Esophagus muscularis mucosa (tissue), 4 donors: ENCODE measurements around the gene GOLGA1. TPM values are rescaled to one million over a fixed set of nuclear protein-coding genes. Genes with fewer than 3 reads are reported as not detected.

ENCODE experiments used
- DNase-seq: peaks from one replicate; pipeline ENCODE4 v3.0.0-alpha.2; 2017; ENCODE audit errors: extremely low spot score
- H3K27ac ChIP-seq, 4 donors: fragments of 200-600 bp; sonication (generic); replicated peaks in 1 of 4; 1 replicate in 3 of 4; 2 replicates in 1 of 4; pipeline ENCODE4 v1.5.1; 2016 to 2019; ENCODE audit warnings: mild to moderate bottlenecking in 1 of 4
- H3K27me3 ChIP-seq, 4 donors: fragments of 200-600 bp; sonication (generic); one replicate each; pipeline versions ENCODE4 v1.5.1 to v1.6.0; 2016 to 2019
- H3K36me3 ChIP-seq, 4 donors: fragments of 200-600 bp; sonication (generic); one replicate each; pipeline ENCODE4 v1.5.1; 2016 to 2019
- H3K4me1 ChIP-seq, 4 donors: fragments of 200-600 bp; sonication (generic); one replicate each; pipeline ENCODE4 v1.5.1; 2016 to 2019
- H3K4me3 ChIP-seq, 4 donors: fragments of 200-600 bp; sonication (generic); 1 replicate in 2 of 4; 2 replicates in 2 of 4; pipeline ENCODE4 v1.5.1; 2016 to 2019; ENCODE audit warnings: mild to moderate bottlenecking in 4 of 4, moderate library complexity in 1 of 4
- H3K9me3 ChIP-seq, 4 donors: fragments of 200-600 bp; sonication (generic); 1 replicate in 3 of 4; 2 replicates in 1 of 4; pipeline ENCODE4 v1.5.1; 2016 to 2019
- CTCF ChIP-seq, 3 experiments: fragments of 200-600 bp in 2 of 3; fragments of 450-650 bp in 1 of 3; sonication (generic) in 2 of 3; IDR thresholded peaks; one replicate each; pipeline ENCODE4 v1.5.1; 2017 to 2019; ENCODE audit warnings: antibody characterized with exemption in 3 of 3, mild to moderate bottlenecking in 2 of 3, moderate library complexity in 1 of 3
- EP300 ChIP-seq: sonication (generic); formaldehyde crosslinking; IDR thresholded peaks from one replicate; pipeline ENCODE4 v1.6.1; 2017; ENCODE audit warnings: antibody characterized with exemption
- POLR2A ChIP-seq: fragments of 450-650 bp; IDR thresholded peaks from one replicate; pipeline ENCODE4 v1.6.1; 2017; ENCODE audit warnings: antibody characterized with exemption, moderate library complexity, mild to moderate bottlenecking, low read depth
- POLR2AphosphoS5 ChIP-seq, 2 donors: sonication (generic); formaldehyde crosslinking; IDR thresholded peaks; one replicate each; pipeline ENCODE4 v1.6.1; 2017; ENCODE audit warnings: antibody characterized with exemption in 2 of 2
- WGBS: methylation state at CpG from one replicate; pipeline ENCODE4 v1.1.5; 2018; 5-methylcytosine and 5-hydroxymethylcytosine counted together
- intact Hi-C: fragments of 100-400 bp; cut with DNase I; formaldehyde crosslinking; loops from one replicate; pipeline ENCODE4 v1.15.1; 2023
- small RNA-seq, 3 donors: library from RNA; depleted of rRNA; stranded (forward); fragments of <200 nt; gene quantifications; one replicate each; pipeline ENCODE3, GENCODE V24; 2016
- total RNA-seq, 4 donors: library from RNA; depleted of rRNA; stranded (reverse); fragments of >200 nt; gene quantifications; one replicate each; pipeline versions ENCODE4 v1.1.0 to v1.2.1, GENCODE V29; 2016

Gene GOLGA1
- total RNA-seq, 4 donors from 2014 or later: 22.5 to 26.5 (median 24.7) TPM

GRCh38 chr9:124830593-124830992, 110.3 kb downstream of the GOLGA1 start:
- no peaks in the 10 kb centered on the region for H3K36me3 ChIP-seq
- H3K27me3 ChIP-seq: no peaks in the 10 kb centered on the region
- intact Hi-C loops: no loop called here
- H3K9me3 ChIP-seq: no peaks in the 10 kb centered on the region
- H3K27ac ChIP-seq: no peak overlapping the region
- H3K4me1 ChIP-seq: peaks cover 28 to 39% (median 39%) of the 10 kb centered on the region in 4 donors
- no peak for DNase-seq
- H3K4me3 ChIP-seq: no peak overlapping the region
- TF ChIP-seq POLR2AphosphoS5 (IDR thresholded peaks at IDR 0.05): no peak
- TF ChIP-seq POLR2A: no peak
- TF ChIP-seq CTCF (IDR thresholded peaks at IDR 0.05): no peak
- no peak for TF ChIP-seq EP300
- WGBS: 71% methylated on average over 4 of the region's 4 CpGs

- DNase-seq: no peak
- 46% methylated on average over 5 of the region's 5 CpGs for WGBS
- intact Hi-C loops: no loop called here
- no peaks in the 10 kb centered on the region for H3K36me3 ChIP-seq
- H3K27ac ChIP-seq: no peak overlapping the region
- no peak for TF ChIP-seq POLR2AphosphoS5 (IDR thresholded peaks at IDR 0.05)
- no peak for TF ChIP-seq CTCF (IDR thresholded peaks at IDR 0.05)
- TF ChIP-seq POLR2A: no peak
- no peak for TF ChIP-seq EP300
- H3K27me3 ChIP-seq: no peaks in the 10 kb centered on the region
- H3K4me3 ChIP-seq: no peak overlapping the region
- peaks cover 0 to 6% (median 0%) of the 10 kb centered on the region in 4 donors for H3K9me3 ChIP-seq
- H3K4me1 ChIP-seq: peaks cover 15 to 26% (median 26%) of the 10 kb centered on the region in 4 donors
Observed at GRCh38 chr9:124829334-124829669, 111.6 kb downstream of the GOLGA1 start.

- WGBS: 37% methylated on average over 2 of the region's 2 CpGs
- no peaks in the 10 kb centered on the region for H3K27me3 ChIP-seq
- no peak overlapping the region for H3K4me3 ChIP-seq
- H3K27ac ChIP-seq: no peak overlapping the region
- H3K9me3 ChIP-seq: peaks cover 0 to 6% (median 0%) of the 10 kb centered on the region in 4 donors
- DNase-seq: no peak
- H3K4me1 ChIP-seq: peaks cover 14 to 21% (median 20%) of the 10 kb centered on the region in 4 donors
- intact Hi-C loops: no loop called here
- TF ChIP-seq POLR2A (no peak), EP300 (no peak), POLR2AphosphoS5 (IDR thresholded peaks at IDR 0.05) (no peak), CTCF (IDR thresholded peaks at IDR 0.05) (no peak)
- no peaks in the 10 kb centered on the region for H3K36me3 ChIP-seq
Observed at GRCh38 chr9:124828489-124829333, 112.2 kb downstream of the GOLGA1 start.

Small RNAs within 50 kb of the gene (small RNA-seq; reads per million reads assigned to genes)
- 0 reads per million in 3 donors for gene RNU4-82P

Other genes starting within 250 kb of the GOLGA1 start
- 1 to 10 TPM; 1.8 to 2.8 (median 2.0) TPM for gene NR6A1, start 169.8 kb downstream of the GOLGA1 start, total RNA-seq
- gene OLFML2A, start 163.9 kb downstream of the GOLGA1 start, total RNA-seq: 10 to 100 TPM; 39.0 to 98.9 (median 60.3) TPM
- gene WDR38, start 87.6 kb downstream of the GOLGA1 start, total RNA-seq: under 1 TPM in 1 of 4 donors, not detected in 3; 0.32 TPM
- gene RPL35, start 79.1 kb downstream of the GOLGA1 start, total RNA-seq: 1,000 to 10,000 TPM; 1,125 to 3,077 (median 1,901) TPM
- 10 to 100 TPM; 23.3 to 28.2 (median 26.7) TPM for gene ARPC5L, start 79.0 kb downstream of the GOLGA1 start, total RNA-seq
- 10 to 100 TPM in 1 of 4 donors, 1 to 10 TPM in 3; 5.6 to 10.4 (median 7.8) TPM for gene SCAI, start 202.4 kb upstream of the GOLGA1 start, total RNA-seq
- 10 to 100 TPM; 22.1 to 38.4 (median 34.9) TPM for gene PPP6C, start 248.7 kb upstream of the GOLGA1 start, total RNA-seq